ENCODE results near the gene CAMK1D.

Gene CAMK1D

DNA sequence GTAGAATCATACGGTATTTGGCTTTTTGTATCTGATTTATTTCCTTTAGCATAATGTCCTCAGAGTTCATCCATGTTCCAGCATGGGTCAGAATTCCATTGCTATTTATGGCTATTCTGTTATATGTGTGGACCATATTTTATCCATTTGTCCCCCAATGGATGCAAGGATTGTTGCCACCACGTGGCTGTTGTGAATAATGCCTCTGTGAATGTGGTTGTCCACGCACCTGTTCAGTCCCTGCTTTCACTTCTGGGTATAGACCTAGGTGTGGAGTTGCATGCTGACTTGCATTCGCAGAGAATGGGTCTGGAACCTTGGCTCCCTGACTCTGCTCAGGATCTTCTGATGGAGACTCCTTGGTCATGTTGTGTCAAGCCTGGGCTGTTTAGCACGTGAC is 199.9 kb downstream of the CAMK1D start:
- ATAC-seq (ENCODE audit: insufficient read depth, low read depth) = no peak
- no peaks in the 10 kb centered on the region for H3K9me3 ChIP-seq (ENCODE audit: insufficient read depth, low read length, severe bottlenecking)
- no peaks in the 10 kb centered on the region for H3K79me2 ChIP-seq (ENCODE audit: insufficient read depth, low read length)
- H3K9ac ChIP-seq (ENCODE audit: low read depth, low read length) = no peak overlapping the region
- H4K20me1 ChIP-seq (ENCODE audit: insufficient read depth, low read length) = no peaks in the 10 kb centered on the region; the same call in 1 of the 2 replicates
- no peak overlapping the region for H3K4me3 ChIP-seq (ENCODE audit: low read depth in 1 of 2, low read length in 2 of 2)
- no peaks in the 10 kb centered on the region for H3K27me3 ChIP-seq (ENCODE audit: insufficient read depth, low read length, poor library complexity)
- no peak overlapping the region for H3K4me2 ChIP-seq (ENCODE audit: insufficient read depth, low read length)
- no peak overlapping the region for H3K27ac ChIP-seq (ENCODE audit: low read length)
- no peak for DNase-seq
- no peaks in the 10 kb centered on the region for H3K36me3 ChIP-seq (ENCODE audit: insufficient read depth, low read length)
- H3K4me1 ChIP-seq (ENCODE audit: insufficient read depth, low read length) = peaks cover 14% of the 10 kb centered on the region
- TF ChIP-seq, protein P1, sequence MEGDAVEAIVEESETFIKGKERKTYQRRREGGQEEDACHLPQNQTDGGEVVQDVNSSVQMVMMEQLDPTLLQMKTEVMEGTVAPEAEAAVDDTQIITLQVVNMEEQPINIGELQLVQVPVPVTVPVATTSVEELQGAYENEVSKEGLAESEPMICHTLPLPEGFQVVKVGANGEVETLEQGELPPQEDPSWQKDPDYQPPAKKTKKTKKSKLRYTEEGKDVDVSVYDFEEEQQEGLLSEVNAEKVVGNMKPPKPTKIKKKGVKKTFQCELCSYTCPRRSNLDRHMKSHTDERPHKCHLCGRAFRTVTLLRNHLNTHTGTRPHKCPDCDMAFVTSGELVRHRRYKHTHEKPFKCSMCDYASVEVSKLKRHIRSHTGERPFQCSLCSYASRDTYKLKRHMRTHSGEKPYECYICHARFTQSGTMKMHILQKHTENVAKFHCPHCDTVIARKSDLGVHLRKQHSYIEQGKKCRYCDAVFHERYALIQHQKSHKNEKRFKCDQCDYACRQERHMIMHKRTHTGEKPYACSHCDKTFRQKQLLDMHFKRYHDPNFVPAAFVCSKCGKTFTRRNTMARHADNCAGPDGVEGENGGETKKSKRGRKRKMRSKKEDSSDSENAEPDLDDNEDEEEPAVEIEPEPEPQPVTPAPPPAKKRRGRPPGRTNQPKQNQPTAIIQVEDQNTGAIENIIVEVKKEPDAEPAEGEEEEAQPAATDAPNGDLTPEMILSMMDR (IDR thresholded peaks at IDR 0.05; ENCODE audit: borderline replicate concordance, extremely low read depth, low read length, poor library complexity, severe bottlenecking) = no peak
- no peak for TF ChIP-seq EZH2 (IDR thresholded peaks at IDR 0.05; ENCODE audit: borderline replicate concordance, low read depth, low read length, severe bottlenecking)
- no peak overlapping the region for H2AFZ ChIP-seq (ENCODE audit: low read depth, low read length)

DNA sequence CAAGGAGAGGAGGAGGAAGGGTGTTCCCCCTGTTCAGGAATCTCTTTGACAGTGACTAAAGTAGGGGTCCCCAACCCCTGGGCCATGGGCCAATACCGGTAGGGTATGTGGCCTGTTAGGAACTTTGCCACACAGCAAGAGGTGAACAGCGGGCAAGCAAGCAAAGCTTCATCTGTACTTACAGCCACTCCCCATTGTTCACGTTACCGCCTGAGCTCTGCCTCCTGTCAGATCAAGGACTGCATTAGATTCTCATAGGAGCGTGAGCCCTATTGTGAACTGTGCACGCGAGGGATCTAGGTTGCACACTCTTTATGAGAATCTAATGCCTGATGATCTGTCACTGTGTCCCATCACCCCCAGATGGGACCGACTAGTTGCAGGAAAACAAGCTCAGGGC is 201.6 kb downstream of the CAMK1D start:
- TF ChIP-seq, protein P1 (IDR thresholded peaks at IDR 0.05; ENCODE audit: borderline replicate concordance, extremely low read depth, low read length, poor library complexity, severe bottlenecking) = no peak
- TF ChIP-seq EZH2 (IDR thresholded peaks at IDR 0.05; ENCODE audit: borderline replicate concordance, low read depth, low read length, severe bottlenecking) = no peak
- Histone ChIP-seq H4K20me1 (ENCODE audit: insufficient read depth, low read length) (no peaks in the 10 kb centered on the region; the same call in 1 of the 2 replicates), H3K79me2 (ENCODE audit: insufficient read depth, low read length) (no peaks in the 10 kb centered on the region), H3K27ac (ENCODE audit: low read length) (no peak overlapping the region), H3K4me3 (ENCODE audit: low read depth in 1 of 2, low read length in 2 of 2) (no peak overlapping the region), H3K36me3 (ENCODE audit: insufficient read depth, low read length) (no peaks in the 10 kb centered on the region), H3K27me3 (ENCODE audit: insufficient read depth, low read length, poor library complexity) (no peaks in the 10 kb centered on the region), H3K4me2 (ENCODE audit: insufficient read depth, low read length) (no peak overlapping the region), H3K9me3 (ENCODE audit: insufficient read depth, low read length, severe bottlenecking) (no peaks in the 10 kb centered on the region), H3K4me1 (ENCODE audit: insufficient read depth, low read length) (peaks cover 14% of the 10 kb centered on the region), H2AFZ (ENCODE audit: low read depth, low read length) (no peak overlapping the region), H3K9ac (ENCODE audit: low read depth, low read length) (no peak overlapping the region)
- ATAC-seq (ENCODE audit: insufficient read depth, low read depth) (no peak), DNase-seq (no peak)

DNA sequence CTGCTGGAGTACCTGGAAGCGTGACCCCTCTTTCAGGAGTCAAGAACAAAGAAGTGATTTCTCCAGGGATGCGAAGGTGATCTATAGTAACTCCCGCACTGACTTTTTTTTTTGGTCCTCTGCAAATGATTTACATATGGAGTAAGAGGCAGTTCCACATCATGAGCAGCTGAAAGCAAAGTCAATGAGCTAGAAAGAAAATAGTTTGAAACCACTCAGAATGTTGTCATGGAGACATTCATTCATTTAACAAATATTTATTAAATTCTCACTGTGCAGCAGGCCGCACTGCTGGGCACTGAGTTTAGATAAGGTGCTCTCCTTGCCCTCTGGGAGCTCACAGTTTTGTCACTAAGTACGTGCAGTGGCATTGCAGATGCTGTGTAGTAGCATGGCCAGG is 206.7 kb downstream of the CAMK1D start:
- no peak overlapping the region for H3K4me3 ChIP-seq (ENCODE audit: low read depth in 1 of 2, low read length in 2 of 2)

More for the DNA sequence above, 206.7 kb downstream of the CAMK1D start:
- H3K4me2 ChIP-seq (ENCODE audit: insufficient read depth, low read length) = no peak overlapping the region
- H3K9ac ChIP-seq (ENCODE audit: low read depth, low read length) = no peak overlapping the region
- H3K36me3 ChIP-seq (ENCODE audit: insufficient read depth, low read length) = no peaks in the 10 kb centered on the region
- DNase-seq (no peak), ATAC-seq (ENCODE audit: insufficient read depth, low read depth) (no peak)
- H4K20me1 ChIP-seq (ENCODE audit: insufficient read depth, low read length) = no peaks in the 10 kb centered on the region
- TF ChIP-seq, protein P1 (IDR thresholded peaks at IDR 0.05; ENCODE audit: borderline replicate concordance, extremely low read depth, low read length, poor library complexity, severe bottlenecking) = no peak
- no peak for TF ChIP-seq EZH2 (IDR thresholded peaks at IDR 0.05; ENCODE audit: borderline replicate concordance, low read depth, low read length, severe bottlenecking)
- no peaks in the 10 kb centered on the region for H3K9me3 ChIP-seq (ENCODE audit: insufficient read depth, low read length, severe bottlenecking)
- H3K79me2 ChIP-seq (ENCODE audit: insufficient read depth, low read length) = no peaks in the 10 kb centered on the region
- H3K4me1 ChIP-seq (ENCODE audit: insufficient read depth, low read length) = no peaks in the 10 kb centered on the region
- H3K27ac ChIP-seq (ENCODE audit: low read length) = no peak overlapping the region
- H3K27me3 ChIP-seq (ENCODE audit: insufficient read depth, low read length, poor library complexity) = no peaks in the 10 kb centered on the region
- H2AFZ ChIP-seq (ENCODE audit: low read depth, low read length) = no peak overlapping the region

All from DND-41 (cell line).